Chondrocyte (in vitro differentiated cells): ENCODE data around the gene OR2A5. TPM values are rescaled to one million over a fixed set of nuclear protein-coding genes. Genes with fewer than 3 reads are reported as not detected.
A peak's percentile ranks its signal among the peaks of the same experiment; 100 is the strongest.
"Not testable (repeated sequence)": the region's sequence is repeated elsewhere in the genome, so short reads cannot be mapped to it uniquely, and the experiment has no call there.

Experiments used
- DNase-seq: peaks from one replicate; pipeline ENCODE4 v3.0.0; 2021; ENCODE audit warnings: mixed read lengths, low spot score
- H3K27ac Mint-ChIP-seq: one replicate; pipeline ENCODE4 v1.8.0; 2021; ENCODE audit warnings: mild to moderate bottlenecking, moderate library complexity, mixed read lengths; ENCODE audit not compliant: unreplicated experiment
- H3K27me3 Mint-ChIP-seq: 2 replicates; pipeline ENCODE4 v1.8.0; 2021; ENCODE audit warnings: low read depth, mixed read lengths
- H3K36me3 Mint-ChIP-seq: 2 replicates; pipeline ENCODE4 v1.8.0; 2021; ENCODE audit warnings: low read depth, mixed read lengths
- H3K4me1 Mint-ChIP-seq: 2 replicates; pipeline ENCODE4 v1.8.0; 2021; ENCODE audit warnings: low read depth, mild to moderate bottlenecking, mixed read lengths
- H3K4me3 Mint-ChIP-seq: one replicate; pipeline ENCODE4 v1.8.0; 2021; ENCODE audit warnings: mild to moderate bottlenecking, moderate library complexity, mixed read lengths; ENCODE audit not compliant: unreplicated experiment
- H3K9me3 Mint-ChIP-seq: 2 replicates; pipeline ENCODE4 v1.8.0; 2021; ENCODE audit warnings: low read depth, mixed read lengths
- CTCF ChIP-seq: fragments of 200-600 bp; sonication (generic); IDR thresholded peaks from 2 replicates; pipeline ENCODE4 v1.5.0; 2021; ENCODE audit warnings: antibody characterized with exemption, mild to moderate bottlenecking, moderate library complexity
- total RNA-seq: library from RNA; stranded (reverse); gene quantifications from 3 replicates; pipeline ENCODE4 v1.2.1, GENCODE V29; 2021

The OR2A5 gene
- total RNA-seq, 1 donor from 2014 or later: not detected

DNA sequence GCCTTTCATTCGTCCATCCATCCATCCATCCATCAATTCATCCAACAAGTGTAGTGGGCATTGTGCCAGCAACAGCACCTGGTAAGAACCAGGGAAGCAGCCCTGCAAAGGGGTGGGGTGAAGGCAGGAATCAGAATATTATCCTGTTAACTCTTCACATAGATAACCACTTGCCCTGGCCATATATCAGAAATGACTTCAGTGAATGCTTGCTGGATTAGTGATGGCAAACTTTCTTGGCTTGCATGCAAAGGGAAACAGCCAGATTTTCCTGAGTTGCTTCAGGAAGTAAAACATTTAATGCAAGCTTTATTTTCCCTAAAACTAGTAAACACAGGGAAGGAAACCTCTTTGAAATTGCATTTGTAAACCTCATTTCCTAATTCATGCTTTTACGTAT is 743 bp downstream of the OR2A5 start:
- H3K4me3 Mint-ChIP-seq: no peak overlapping the region
- H3K27ac Mint-ChIP-seq: no peak overlapping the region

GRCh38 chr7:144050093-144050492 is 1.3 kb downstream of the OR2A5 start:
- Mint-ChIP-seq H3K27ac (no peak overlapping the region), H3K27me3 (peaks cover 39% of the 10 kb centered on the region), H3K36me3 (no peaks in the 10 kb centered on the region), H3K4me3 (no peak overlapping the region), H3K4me1 (no peaks in the 10 kb centered on the region), H3K9me3 (peaks cover 2% of the 10 kb centered on the region)
- TF ChIP-seq CTCF: no peak
- no peak for DNase-seq

More for the DNA sequence above, 743 bp downstream of the OR2A5 start:
- peaks cover 38% of the 10 kb centered on the region for H3K27me3 Mint-ChIP-seq
- no peak for DNase-seq
- no peaks in the 10 kb centered on the region for H3K36me3 Mint-ChIP-seq
- H3K4me1 Mint-ChIP-seq: no peaks in the 10 kb centered on the region
- H3K9me3 Mint-ChIP-seq: peaks cover 2% of the 10 kb centered on the region
- TF ChIP-seq CTCF: no peak

DNA sequence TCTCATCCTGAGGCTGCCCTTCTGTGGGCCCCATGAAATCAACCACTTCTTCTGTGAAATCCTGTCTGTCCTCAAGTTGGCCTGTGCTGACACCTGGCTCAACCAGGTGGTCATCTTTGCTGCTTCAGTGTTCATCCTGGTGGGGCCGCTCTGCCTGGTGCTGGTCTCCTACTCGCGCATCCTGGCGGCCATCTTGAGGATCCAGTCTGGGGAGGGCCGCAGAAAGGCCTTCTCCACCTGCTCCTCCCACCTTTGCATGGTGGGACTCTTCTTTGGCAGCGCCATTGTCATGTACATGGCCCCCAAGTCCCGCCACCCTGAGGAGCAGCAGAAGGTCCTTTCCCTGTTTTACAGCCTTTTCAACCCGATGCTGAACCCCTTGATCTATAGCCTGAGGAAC is 2.1 kb downstream of the OR2A5 start:
- H3K4me3 Mint-ChIP-seq, H3K27ac Mint-ChIP-seq, H3K36me3 Mint-ChIP-seq, H3K9me3 Mint-ChIP-seq, DNase-seq, H3K4me1 Mint-ChIP-seq: not testable (repeated sequence)
- peaks cover 40% of the 10 kb centered on the region for H3K27me3 Mint-ChIP-seq

DNA sequence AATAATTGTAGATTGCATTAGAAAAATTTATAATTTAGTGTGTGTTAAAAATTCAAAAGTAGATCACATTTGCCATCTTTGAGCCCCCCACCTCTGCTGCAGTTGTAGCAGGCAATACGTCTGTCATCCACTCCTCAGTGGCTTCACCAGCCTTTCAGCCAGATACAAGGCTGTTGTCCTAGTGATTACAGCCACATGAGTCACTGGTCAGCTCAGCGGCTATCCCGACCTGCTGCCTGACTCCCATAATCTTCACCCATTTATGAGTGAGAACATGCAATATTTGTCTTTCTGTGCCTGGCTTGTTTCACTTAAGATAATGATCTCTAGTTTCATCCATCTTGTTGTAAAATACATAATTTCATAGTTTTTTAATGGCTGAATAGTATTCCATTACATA is 9.2 kb downstream of the OR2A5 start:
- Mint-ChIP-seq H3K27me3 (peaks cover 24% of the 10 kb centered on the region), H3K4me1 (no peaks in the 10 kb centered on the region), H3K36me3 (no peaks in the 10 kb centered on the region), H3K27ac (no peak overlapping the region), H3K9me3 (peaks cover 8% of the 10 kb centered on the region), H3K4me3 (no peak overlapping the region)
- TF ChIP-seq CTCF: no peak
- DNase-seq: no peak

DNA sequence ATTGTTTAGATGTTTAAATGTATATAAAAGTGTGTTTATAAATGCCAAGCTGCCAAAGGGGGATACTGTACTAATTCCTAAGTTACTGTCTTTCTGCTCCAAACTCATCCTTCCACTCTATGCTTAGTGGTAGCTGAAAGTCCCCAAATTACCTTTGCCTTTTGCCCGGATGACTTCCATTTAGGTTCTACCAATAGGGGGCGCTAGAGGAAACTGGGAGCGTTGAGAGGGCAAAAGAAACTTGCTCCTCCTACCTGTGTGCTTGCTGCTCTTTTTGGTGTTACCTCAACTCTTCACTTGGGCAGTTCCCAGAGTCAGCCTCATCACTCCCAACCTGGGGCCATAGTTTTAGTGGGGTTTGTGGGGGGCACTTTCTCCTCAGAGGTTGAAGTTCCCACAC is 15.0 kb downstream of the OR2A5 start:
- DNase-seq: no peak
- Mint-ChIP-seq H3K9me3 (peaks cover 9% of the 10 kb centered on the region), H3K4me3 (no peak overlapping the region), H3K27me3 (peaks cover 41% of the 10 kb centered on the region), H3K4me1 (no peaks in the 10 kb centered on the region), H3K27ac (no peak overlapping the region), H3K36me3 (no peaks in the 10 kb centered on the region)
- peak; percentile 45 for TF ChIP-seq CTCF

DNA sequence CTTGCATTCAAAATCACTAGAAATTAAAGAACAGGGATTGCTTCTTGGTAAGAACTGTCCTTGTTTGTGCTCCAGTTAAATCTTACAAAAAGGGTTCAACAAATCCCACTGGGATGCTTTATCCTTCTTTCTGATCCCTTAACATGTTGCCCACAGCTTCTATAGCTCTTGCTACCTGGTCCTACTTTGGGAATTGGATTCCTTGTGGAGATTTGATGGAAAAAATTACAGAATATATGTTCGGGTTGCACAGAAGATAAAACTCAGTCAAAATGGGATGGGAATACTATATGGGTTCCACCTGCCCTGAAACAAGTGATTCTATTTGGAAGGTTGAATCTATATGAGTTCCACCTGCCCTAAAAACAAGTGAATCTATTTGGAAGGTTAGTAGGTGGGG is 20.8 kb downstream of the OR2A5 start, which contains the start of gene OR2A25:
OR2A25 (plus strand) TSS at position 301 of the 400 bp plus-strand sequence. CDS start 4,409 bp downstream, outside the sequence.
- TF ChIP-seq CTCF: no peak
- H3K4me1 Mint-ChIP-seq: no peaks in the 10 kb centered on the region
- DNase-seq: no peak
- peaks cover 3% of the 10 kb centered on the region for H3K9me3 Mint-ChIP-seq
- H3K27me3 Mint-ChIP-seq: peaks cover 38% of the 10 kb centered on the region
- H3K4me3 Mint-ChIP-seq: no peak within 1 kb of the TSS
- H3K36me3 Mint-ChIP-seq: no peaks in the 10 kb centered on the region
- H3K27ac Mint-ChIP-seq: no peak within 1 kb of the TSS
